Measurements from ENCODE around the gene MICAL3. TPM values are rescaled to one million over a fixed set of nuclear protein-coding genes. Genes with fewer than 3 reads are reported as not detected.

The MICAL3 gene
- total RNA-seq, 1 experiment from 2014 or later = 23.5 TPM

- H3K4me1 ChIP-seq (replicated peaks) = no peaks in the 10 kb centered on the region
- H3K9me3 ChIP-seq (replicated peaks) = no peaks in the 10 kb centered on the region
- H3K27ac ChIP-seq = no peak overlapping the region
- no peak for DNase-seq (ENCODE audit: low read depth in 1 of 2, low spot score in 2 of 2)
- H3K27me3 ChIP-seq (replicated peaks) = no peaks in the 10 kb centered on the region
- H3K4me3 ChIP-seq = no peak overlapping the region
- H3K36me3 ChIP-seq = peaks cover 51% of the 10 kb centered on the region
These were observed 206.8 kb downstream of the MICAL3 start for GRCh38 chr22:17817511-17818065.

GRCh38 chr22:17817079-17817478 lies 207.3 kb downstream of the MICAL3 start:
- no peaks in the 10 kb centered on the region for H3K4me1 ChIP-seq (replicated peaks)
- H3K27ac ChIP-seq = no peak overlapping the region
- H3K36me3 ChIP-seq = peaks cover 53% of the 10 kb centered on the region
- no peak overlapping the region for H3K4me3 ChIP-seq
- no peak for DNase-seq (ENCODE audit: low read depth in 1 of 2, low spot score in 2 of 2)
- no peaks in the 10 kb centered on the region for H3K27me3 ChIP-seq (replicated peaks)
- no peaks in the 10 kb centered on the region for H3K9me3 ChIP-seq (replicated peaks)

- no peak for DNase-seq (ENCODE audit: low read depth in 1 of 2, low spot score in 2 of 2)
- no peak overlapping the region for H3K4me3 ChIP-seq
- H3K9me3 ChIP-seq (replicated peaks) = no peaks in the 10 kb centered on the region
- H3K36me3 ChIP-seq = peaks cover 52% of the 10 kb centered on the region
- no peak overlapping the region for H3K27ac ChIP-seq
- H3K27me3 ChIP-seq (replicated peaks) = no peaks in the 10 kb centered on the region
- H3K4me1 ChIP-seq (replicated peaks) = no peaks in the 10 kb centered on the region
These were observed 207.7 kb downstream of the MICAL3 start for GRCh38 chr22:17816649-17817048.

- Histone ChIP-seq H3K36me3 (peaks cover 46% of the 10 kb centered on the region), H3K27me3 (replicated peaks) (no peaks in the 10 kb centered on the region), H3K27ac (no peak overlapping the region), H3K4me3 (no peak overlapping the region), H3K9me3 (replicated peaks) (no peaks in the 10 kb centered on the region), H3K4me1 (replicated peaks) (no peaks in the 10 kb centered on the region)
- DNase-seq (ENCODE audit: low read depth in 1 of 2, low spot score in 2 of 2) = no peak
These were observed 208.6 kb downstream of the MICAL3 start for GRCh38 chr22:17815703-17816254.

- Histone ChIP-seq H3K9me3 (replicated peaks) (no peaks in the 10 kb centered on the region), H3K4me1 (replicated peaks) (no peaks in the 10 kb centered on the region), H3K36me3 (peaks cover 48% of the 10 kb centered on the region), H3K27ac (no peak overlapping the region), H3K4me3 (no peak overlapping the region), H3K27me3 (replicated peaks) (no peaks in the 10 kb centered on the region)
- no peak for DNase-seq (ENCODE audit: low read depth in 1 of 2, low spot score in 2 of 2)
These were observed 209.5 kb downstream of the MICAL3 start for GRCh38 chr22:17814830-17815229.

GRCh38 chr22:17814084-17814483 lies 210.3 kb downstream of the MICAL3 start:
- Histone ChIP-seq H3K27ac (no peak overlapping the region), H3K36me3 (peaks cover 49% of the 10 kb centered on the region), H3K27me3 (replicated peaks) (no peaks in the 10 kb centered on the region), H3K9me3 (replicated peaks) (no peaks in the 10 kb centered on the region), H3K4me3 (no peak overlapping the region), H3K4me1 (replicated peaks) (no peaks in the 10 kb centered on the region)
- DNase-seq (ENCODE audit: low read depth in 1 of 2, low spot score in 2 of 2) = no peak

GRCh38 chr22:17811119-17811518 lies 213.2 kb downstream of the MICAL3 start:
- DNase-seq (ENCODE audit: low read depth in 1 of 2, low spot score in 2 of 2) = no peak
- no peak overlapping the region for H3K27ac ChIP-seq
- no peaks in the 10 kb centered on the region for H3K9me3 ChIP-seq (replicated peaks)
- no peaks in the 10 kb centered on the region for H3K27me3 ChIP-seq (replicated peaks)
- peaks cover 55% of the 10 kb centered on the region for H3K36me3 ChIP-seq
- H3K4me1 ChIP-seq (replicated peaks) = no peaks in the 10 kb centered on the region
- no peak overlapping the region for H3K4me3 ChIP-seq

- no peak for DNase-seq (ENCODE audit: low read depth in 1 of 2, low spot score in 2 of 2)
- Histone ChIP-seq H3K36me3 (peaks cover 51% of the 10 kb centered on the region), H3K9me3 (replicated peaks) (no peaks in the 10 kb centered on the region), H3K4me1 (replicated peaks) (no peaks in the 10 kb centered on the region), H3K27ac (no peak overlapping the region), H3K4me3 (no peak overlapping the region), H3K27me3 (replicated peaks) (no peaks in the 10 kb centered on the region)
These were observed 213.7 kb downstream of the MICAL3 start for GRCh38 chr22:17810570-17811116.

GRCh38 chr22:17808693-17809403 lies 215.5 kb downstream of the MICAL3 start:
- Histone ChIP-seq H3K9me3 (replicated peaks) (no peaks in the 10 kb centered on the region), H3K4me1 (replicated peaks) (no peaks in the 10 kb centered on the region), H3K4me3 (no peak overlapping the region), H3K27me3 (replicated peaks) (no peaks in the 10 kb centered on the region), H3K27ac (no peak overlapping the region), H3K36me3 (peaks cover 55% of the 10 kb centered on the region)
- no peak for DNase-seq (ENCODE audit: low read depth in 1 of 2, low spot score in 2 of 2)

GRCh38 chr22:17807578-17808410 lies 216.6 kb downstream of the MICAL3 start:
- no peak for DNase-seq (ENCODE audit: low read depth in 1 of 2, low spot score in 2 of 2)
- H3K27ac ChIP-seq = no peak overlapping the region
- H3K27me3 ChIP-seq (replicated peaks) = no peaks in the 10 kb centered on the region
- no peak overlapping the region for H3K4me3 ChIP-seq
- no peaks in the 10 kb centered on the region for H3K4me1 ChIP-seq (replicated peaks)
- peaks cover 55% of the 10 kb centered on the region for H3K36me3 ChIP-seq
- no peaks in the 10 kb centered on the region for H3K9me3 ChIP-seq (replicated peaks)

- peaks cover 53% of the 10 kb centered on the region for H3K36me3 ChIP-seq
- no peaks in the 10 kb centered on the region for H3K27me3 ChIP-seq (replicated peaks)
- no peak overlapping the region for H3K27ac ChIP-seq
- no peaks in the 10 kb centered on the region for H3K9me3 ChIP-seq (replicated peaks)
- no peaks in the 10 kb centered on the region for H3K4me1 ChIP-seq (replicated peaks)
- H3K4me3 ChIP-seq = no peak overlapping the region
- DNase-seq (ENCODE audit: low read depth in 1 of 2, low spot score in 2 of 2) = no peak
These were observed 217.3 kb downstream of the MICAL3 start for GRCh38 chr22:17807086-17807485.

GRCh38 chr22:17806437-17806836 lies 217.9 kb downstream of the MICAL3 start:
- H3K27ac ChIP-seq = no peak overlapping the region
- H3K36me3 ChIP-seq = peaks cover 51% of the 10 kb centered on the region
- no peaks in the 10 kb centered on the region for H3K9me3 ChIP-seq (replicated peaks)
- no peak for DNase-seq (ENCODE audit: low read depth in 1 of 2, low spot score in 2 of 2)
- H3K4me1 ChIP-seq (replicated peaks) = no peaks in the 10 kb centered on the region
- H3K27me3 ChIP-seq (replicated peaks) = no peaks in the 10 kb centered on the region
- no peak overlapping the region for H3K4me3 ChIP-seq

GRCh38 chr22:17804331-17805080 lies 219.9 kb downstream of the MICAL3 start:
- H3K4me3 ChIP-seq = no peak overlapping the region
- DNase-seq (ENCODE audit: low read depth in 1 of 2, low spot score in 2 of 2) = no peak
- H3K9me3 ChIP-seq (replicated peaks) = no peaks in the 10 kb centered on the region
- H3K27me3 ChIP-seq (replicated peaks) = no peaks in the 10 kb centered on the region
- no peaks in the 10 kb centered on the region for H3K4me1 ChIP-seq (replicated peaks)
- no peak overlapping the region for H3K27ac ChIP-seq
- H3K36me3 ChIP-seq = peaks cover 42% of the 10 kb centered on the region

Data from SJSA1 (cell line).